ENCODE data around the gene LOXHD1. TPM values are rescaled to one million over a fixed set of nuclear protein-coding genes. Genes with fewer than 3 reads are reported as not detected.

LOXHD1 gene
- total RNA-seq, 3 donors from 2014 or later, result 0.59 to 1.6 (median 0.80) TPM

GRCh38 chr18:46482831-46483230 is 174.2 kb downstream of the LOXHD1 start:
- TF ChIP-seq POLR2A (IDR thresholded peaks at IDR 0.05) (no peak), POLR2AphosphoS5 (IDR thresholded peaks at IDR 0.05) (no peak)
- TF ChIP-seq, protein P1, sequence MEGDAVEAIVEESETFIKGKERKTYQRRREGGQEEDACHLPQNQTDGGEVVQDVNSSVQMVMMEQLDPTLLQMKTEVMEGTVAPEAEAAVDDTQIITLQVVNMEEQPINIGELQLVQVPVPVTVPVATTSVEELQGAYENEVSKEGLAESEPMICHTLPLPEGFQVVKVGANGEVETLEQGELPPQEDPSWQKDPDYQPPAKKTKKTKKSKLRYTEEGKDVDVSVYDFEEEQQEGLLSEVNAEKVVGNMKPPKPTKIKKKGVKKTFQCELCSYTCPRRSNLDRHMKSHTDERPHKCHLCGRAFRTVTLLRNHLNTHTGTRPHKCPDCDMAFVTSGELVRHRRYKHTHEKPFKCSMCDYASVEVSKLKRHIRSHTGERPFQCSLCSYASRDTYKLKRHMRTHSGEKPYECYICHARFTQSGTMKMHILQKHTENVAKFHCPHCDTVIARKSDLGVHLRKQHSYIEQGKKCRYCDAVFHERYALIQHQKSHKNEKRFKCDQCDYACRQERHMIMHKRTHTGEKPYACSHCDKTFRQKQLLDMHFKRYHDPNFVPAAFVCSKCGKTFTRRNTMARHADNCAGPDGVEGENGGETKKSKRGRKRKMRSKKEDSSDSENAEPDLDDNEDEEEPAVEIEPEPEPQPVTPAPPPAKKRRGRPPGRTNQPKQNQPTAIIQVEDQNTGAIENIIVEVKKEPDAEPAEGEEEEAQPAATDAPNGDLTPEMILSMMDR (IDR thresholded peaks at IDR 0.05), result no peak
- Histone ChIP-seq H3K27me3 (no peaks in the 10 kb centered on the region), H3K9me3 (peaks cover 0 to 5% of the 10 kb centered on the region in 2 donors), H3K4me1 (no peaks in the 10 kb centered on the region), H3K27ac (no peak overlapping the region), H3K4me3 (no peak overlapping the region), H3K36me3 (no peaks in the 10 kb centered on the region)
- DNase-seq (ENCODE audit: low spot score in 2 of 2), result no peak
- intact Hi-C loops (cut with DNase I; ENCODE audit: low total_unique reads), result no loop called here

DNA sequence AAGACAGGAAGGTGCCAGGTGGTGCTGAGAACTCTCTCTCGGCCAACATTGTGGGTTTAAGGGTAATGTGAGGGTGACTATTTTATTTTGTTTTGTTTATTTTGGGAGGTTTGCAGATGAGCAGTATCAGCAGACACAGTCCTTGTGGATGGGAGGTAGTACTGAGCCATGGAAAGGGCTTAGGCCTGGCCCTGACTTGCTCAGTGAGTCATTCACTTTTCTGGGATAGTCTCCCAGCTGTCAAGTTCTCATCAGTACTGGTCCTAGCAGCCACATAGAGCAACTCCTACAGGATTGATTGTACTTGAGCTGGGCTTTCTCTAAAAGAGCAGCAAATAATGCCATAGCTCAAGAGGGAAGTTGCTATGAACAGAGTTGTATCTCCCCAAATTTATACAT is 175.2 kb downstream of the LOXHD1 start:
- TF ChIP-seq POLR2A (IDR thresholded peaks at IDR 0.05), result no peak
- TF ChIP-seq POLR2AphosphoS5 (IDR thresholded peaks at IDR 0.05), result no peak
- TF ChIP-seq, protein P1 (IDR thresholded peaks at IDR 0.05), result no peak
- H3K36me3 ChIP-seq, result no peaks in the 10 kb centered on the region
- DNase-seq (ENCODE audit: low spot score in 2 of 2), result no peak
- peaks cover 0 to 5% of the 10 kb centered on the region in 2 donors for H3K9me3 ChIP-seq
- no peak overlapping the region for H3K4me3 ChIP-seq
- intact Hi-C loops (cut with DNase I; ENCODE audit: low total_unique reads), result no loop called here
- H3K27me3 ChIP-seq, result no peaks in the 10 kb centered on the region
- no peak overlapping the region for H3K27ac ChIP-seq
- H3K4me1 ChIP-seq, result no peaks in the 10 kb centered on the region

DNA sequence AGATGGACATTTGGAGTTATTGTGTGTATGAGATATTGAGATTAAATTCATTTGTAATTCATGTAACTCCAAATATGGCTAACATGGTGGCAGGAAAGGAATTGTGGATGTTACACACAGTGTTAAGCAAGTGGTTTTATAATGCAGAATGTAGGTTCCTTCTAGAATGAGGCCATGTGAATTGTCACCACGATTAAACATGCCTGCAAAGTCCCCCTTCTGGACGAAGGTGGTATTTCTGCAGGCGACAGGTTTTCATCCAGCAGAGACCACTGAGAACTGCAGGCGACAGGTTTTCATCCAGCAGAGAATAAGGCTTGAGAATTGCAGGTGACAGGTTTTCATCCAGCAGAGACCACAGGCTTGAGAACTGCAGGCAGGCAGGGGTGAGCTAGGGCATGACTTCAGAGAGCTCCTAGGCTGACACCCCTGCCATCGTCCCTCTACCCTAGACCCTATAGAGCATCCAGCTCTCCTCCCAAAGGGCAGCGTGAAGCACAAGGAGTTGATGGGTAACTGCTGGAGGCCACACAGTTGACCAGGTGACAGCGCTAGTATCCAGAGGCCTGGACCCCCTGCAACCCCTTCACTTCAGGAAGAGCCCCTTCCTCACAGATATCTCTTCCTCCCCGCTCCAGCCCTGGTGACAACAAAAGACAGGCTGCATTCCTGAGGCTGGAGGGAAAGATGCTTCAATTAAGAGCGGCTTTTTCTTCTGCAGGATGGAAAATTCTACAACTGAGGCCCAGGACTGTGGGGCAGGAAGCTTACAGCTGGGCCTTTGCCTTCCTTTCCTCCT is 175.8 kb downstream of the LOXHD1 start:
- H3K4me3 ChIP-seq, result no peak overlapping the region
- H3K9me3 ChIP-seq, result peaks cover 0 to 5% of the 10 kb centered on the region in 2 donors
- no peaks in the 10 kb centered on the region for H3K36me3 ChIP-seq
- DNase-seq (ENCODE audit: low spot score in 2 of 2), result peak in 1 of 2 donors; percentile 35
- no peaks in the 10 kb centered on the region for H3K4me1 ChIP-seq
- no peak overlapping the region for H3K27ac ChIP-seq
- H3K27me3 ChIP-seq, result no peaks in the 10 kb centered on the region
- intact Hi-C loops (cut with DNase I; ENCODE audit: low total_unique reads), result no loop called here
- no peak for TF ChIP-seq POLR2A (IDR thresholded peaks at IDR 0.05)
- TF ChIP-seq, protein P1 (IDR thresholded peaks at IDR 0.05), result peak; percentile 72 to 79 (median 76)

GRCh38 chr18:46480226-46480625 is 176.8 kb downstream of the LOXHD1 start:
- Histone ChIP-seq H3K36me3 (no peaks in the 10 kb centered on the region), H3K4me1 (no peaks in the 10 kb centered on the region), H3K9me3 (peaks cover 0 to 5% of the 10 kb centered on the region in 2 donors), H3K27me3 (no peaks in the 10 kb centered on the region), H3K4me3 (no peak overlapping the region), H3K27ac (no peak overlapping the region)
- no peak for DNase-seq (ENCODE audit: low spot score in 2 of 2)
- intact Hi-C loops (cut with DNase I; ENCODE audit: low total_unique reads), result no loop called here
- TF ChIP-seq POLR2A (IDR thresholded peaks at IDR 0.05) (no peak), POLR2AphosphoS5 (IDR thresholded peaks at IDR 0.05) (no peak)
- TF ChIP-seq, protein P1 (IDR thresholded peaks at IDR 0.05), result no peak

DNA sequence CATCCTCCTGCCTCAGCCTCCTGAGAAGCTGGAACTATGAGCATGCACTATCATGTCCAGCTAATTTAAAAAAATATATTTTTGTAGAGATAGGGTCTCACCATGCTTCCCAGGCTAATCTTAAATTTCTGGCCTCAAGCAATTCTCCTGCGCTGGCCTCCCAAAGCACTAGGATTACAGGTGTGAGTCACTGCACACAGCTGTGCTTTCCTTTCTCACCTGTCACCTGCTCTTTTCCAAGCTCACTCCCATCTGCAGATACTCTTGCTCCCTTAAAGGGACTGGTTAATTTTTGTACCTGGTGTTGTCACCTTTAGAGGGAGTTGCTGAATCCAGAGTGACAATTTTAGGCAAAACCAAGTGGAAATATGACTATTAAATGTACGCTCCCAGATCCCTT is 178.2 kb downstream of the LOXHD1 start:
- DNase-seq (ENCODE audit: low spot score in 2 of 2), result no peak
- H3K4me1 ChIP-seq, result peaks cover 0 to 1% of the 10 kb centered on the region in 2 donors
- no peaks in the 10 kb centered on the region for H3K36me3 ChIP-seq
- H3K9me3 ChIP-seq, result peaks cover 0 to 5% of the 10 kb centered on the region in 2 donors
- no peaks in the 10 kb centered on the region for H3K27me3 ChIP-seq
- H3K4me3 ChIP-seq, result no peak overlapping the region
- intact Hi-C loops (cut with DNase I; ENCODE audit: low total_unique reads), result loop anchor here (10.0 kb wide), 1 partner anchor 304 kb away; a partner anchor contains a TSS
- TF ChIP-seq, protein P1 (IDR thresholded peaks at IDR 0.05), result no peak
- no peak for TF ChIP-seq POLR2AphosphoS5 (IDR thresholded peaks at IDR 0.05)
- no peak for TF ChIP-seq POLR2A (IDR thresholded peaks at IDR 0.05)
- no peak overlapping the region for H3K27ac ChIP-seq
